ENCODE measurements around the gene SIN3B. TPM values are rescaled to one million over a fixed set of nuclear protein-coding genes. Genes with fewer than 3 reads are reported as not detected.

Gene SIN3B
- total and polyA plus RNA-seq, 9 of the 15 experiments (the other 6 are each of a cell fraction or from before 2014, with no cell fraction given): 0.51 to 34.2 (median 14.3) TPM

- POLR2A ChIA-PET: interaction anchor here (0.6 to 1.4 kb wide), 3 partner anchors 13 to 450 kb away, joined by 3 to 4 read pairs (median 3); partner anchors contain the start of gene USHBP1
- Histone ChIP-seq H3K27ac (ENCODE audit: extremely low read depth, low read depth, low read length) (no peak overlapping the region), H3K79me2 (ENCODE audit: control insufficient read depth, insufficient read depth, low read length) (no peaks in the 10 kb centered on the region), H3K4me2 (ENCODE audit: insufficient read depth, low read length) (no peak overlapping the region), H4K20me1 (replicated peaks; ENCODE audit: control insufficient read depth, insufficient read depth, low read length) (no peaks in the 10 kb centered on the region), H3K9ac (ENCODE audit: insufficient read depth in 1 of 2, low read depth in 2 of 2, low read length in 2 of 2) (no peak overlapping the region), H3K4me3 (no peak overlapping the region), H2AFZ (ENCODE audit: low read depth, low read length) (no peak overlapping the region), H3K36me3 (ENCODE audit: control insufficient read depth, insufficient read depth, low read length) (no peaks in the 10 kb centered on the region), H3K9me3 (replicated peaks; ENCODE audit: control insufficient read depth, insufficient read depth, low read depth, low read length) (no peaks in the 10 kb centered on the region), H3K27me3 (ENCODE audit: control insufficient read depth in 2 of 2, insufficient read depth in 2 of 2, low read length in 2 of 2) (peaks cover 6 to 14% of the 10 kb centered on the region in 2 experiments; a peak in 3 of 5 replicates), H3K4me1 (replicated peaks in 1 of 2; ENCODE audit: control insufficient read depth in 2 of 2, insufficient read depth in 2 of 2, low read length in 2 of 2) (no peaks in the 10 kb centered on the region; a peak in 1 of 5 replicates), H3K9me1 (ENCODE audit: control insufficient read depth, insufficient read depth, low read length) (no peaks in the 10 kb centered on the region)
- ATAC-seq: no peak
- WGBS (ENCODE audit: insufficient coverage, low coverage, missing lambda C conversion rate): 0% methylated on average over 1 of the region's 1 CpG
- DNase-seq (ENCODE audit: extremely low read depth in 1 of 4, low spot score in 3 of 4): no peak
- intact Hi-C loops (cut with micrococcal nuclease) (no loop called here), in situ Hi-C loops (cut with MboI) (no loop called here)
- TF ChIP-seq DLX4 (CRISPR knock-in tag; IDR thresholded peaks at IDR 0.05) (no peak), ZKSCAN8 (CRISPR knock-in tag; IDR thresholded peaks at IDR 0.05) (no peak), ZNF780A (CRISPR knock-in tag; IDR thresholded peaks at IDR 0.05) (no peak), E2F8 (IDR thresholded peaks at IDR 0.05; ENCODE audit: low read depth, partially characterized antibody) (no peak), CBFA2T3 (IDR thresholded peaks at IDR 0.05) (no peak), MNT (conservative IDR thresholded peaks at IDR 0.05) (no peak), IRF1 (CRISPR knock-in tag; IDR thresholded peaks at IDR 0.05; ENCODE audit: borderline replicate concordance) (no peak), ZNF197 (CRISPR knock-in tag; IDR thresholded peaks at IDR 0.05; ENCODE audit: low read depth) (no peak), TBP (optimal IDR thresholded peaks at IDR 0.05; ENCODE audit: low read depth, low read length) (no peak), USF1 (CRISPR knock-in tag; IDR thresholded peaks at IDR 0.05) (no peak), HMG20B (CRISPR knock-in tag; IDR thresholded peaks at IDR 0.05) (no peak)
- no peak for FAIRE-seq
- CTCF ChIA-PET (ENCODE audit: low intra/inter-chr PET ratio): no interaction called here
- no TSS peak for BruUV-seq (replicated peaks)
Measured at GRCh38 chr19:16814526-16815100, 14.6 kb upstream of the SIN3B start.
